Epithelial cell of esophagus (primary cell): ENCODE results near the gene GLTP.

ENCODE experiments used
- DNase-seq: peaks from one replicate; pipeline ENCODE4 v3.0.0; 2010; ENCODE audit warnings: low read depth
- H3K4me3 ChIP-seq: 2 replicates; pipeline ENCODE4 v1.5.1; 2011; ENCODE audit warnings: mild to moderate bottlenecking, low read length, control low read depth
- CTCF ChIP-seq: IDR thresholded peaks from 2 replicates; pipeline ENCODE4 v1.5.1; 2011; ENCODE audit warnings: low read depth, mild to moderate bottlenecking, low read length, control low read depth, inconsistent platforms; ENCODE audit not compliant: insufficient read depth; ENCODE audit errors: missing control alignments

Gene GLTP

GRCh38 chr12:109883461-109883860 lies 3.1 kb upstream of the GLTP start:
- H3K4me3 ChIP-seq, result no peak overlapping the region
- no peak for TF ChIP-seq CTCF
- peak; percentile 95 for DNase-seq

DNA sequence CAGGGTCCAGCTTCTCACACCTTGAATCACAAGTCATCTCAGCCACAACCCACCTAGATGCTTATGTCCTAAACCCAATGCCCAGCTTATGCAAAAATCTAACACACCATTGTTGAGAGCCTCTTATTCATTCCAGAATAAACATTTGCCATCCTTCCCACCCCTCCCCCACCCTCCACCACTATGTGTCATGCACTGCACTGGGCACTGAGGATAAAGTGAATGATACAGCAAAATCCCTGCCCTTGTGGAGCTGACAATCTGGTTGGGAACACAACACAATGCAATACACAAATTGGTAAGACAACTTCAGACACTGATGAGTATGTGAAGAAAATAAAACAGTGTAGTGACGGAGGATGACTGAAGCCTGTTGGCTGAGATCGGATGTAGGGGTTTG lies 1.4 kb upstream of the GLTP start:
- no peak for TF ChIP-seq CTCF
- H3K4me3 ChIP-seq, result no peak overlapping the region
- DNase-seq, result peak; percentile 79

GRCh38 chr12:109880938-109881337 lies 597 bp upstream of the GLTP start:
- peak overlapping the region; percentile 44 for H3K4me3 ChIP-seq
- no peak for TF ChIP-seq CTCF
- DNase-seq, result peak; percentile 38

DNA sequence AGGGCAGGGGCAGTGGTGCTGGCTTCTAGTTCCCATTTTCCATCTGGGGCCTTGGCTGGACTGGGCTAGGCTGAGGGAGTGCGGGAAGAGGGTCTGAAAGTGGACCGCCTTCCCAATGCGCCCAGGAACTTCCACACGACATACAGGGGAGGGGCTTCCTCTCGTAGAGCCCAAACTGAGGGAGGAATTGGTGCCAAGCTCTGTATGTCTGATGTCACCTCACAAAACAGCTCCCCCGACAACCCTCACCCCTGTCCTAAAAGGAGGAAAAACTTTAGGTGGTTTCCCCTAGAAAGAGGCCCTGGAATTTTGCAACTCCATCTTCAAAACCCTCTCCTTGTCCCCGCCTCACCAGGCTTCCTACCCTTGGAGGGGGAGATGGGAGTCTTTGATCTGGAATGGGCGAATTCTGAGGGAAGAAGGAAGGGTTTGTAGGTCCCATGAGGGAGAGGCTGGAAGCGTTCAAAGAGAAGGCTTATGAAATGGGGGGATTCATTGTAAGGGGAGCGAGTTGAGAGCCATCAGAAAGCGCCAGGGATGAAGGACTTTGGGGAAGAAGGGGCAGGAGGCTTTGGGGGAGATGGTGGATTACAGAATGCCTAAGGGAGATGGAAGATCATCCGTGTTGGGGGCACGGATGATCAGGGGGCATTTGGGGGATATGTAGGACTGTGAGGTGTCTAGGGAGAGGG lies 844 bp downstream of the GLTP start:
- TF ChIP-seq CTCF, result no peak
- no peak for DNase-seq

DNA sequence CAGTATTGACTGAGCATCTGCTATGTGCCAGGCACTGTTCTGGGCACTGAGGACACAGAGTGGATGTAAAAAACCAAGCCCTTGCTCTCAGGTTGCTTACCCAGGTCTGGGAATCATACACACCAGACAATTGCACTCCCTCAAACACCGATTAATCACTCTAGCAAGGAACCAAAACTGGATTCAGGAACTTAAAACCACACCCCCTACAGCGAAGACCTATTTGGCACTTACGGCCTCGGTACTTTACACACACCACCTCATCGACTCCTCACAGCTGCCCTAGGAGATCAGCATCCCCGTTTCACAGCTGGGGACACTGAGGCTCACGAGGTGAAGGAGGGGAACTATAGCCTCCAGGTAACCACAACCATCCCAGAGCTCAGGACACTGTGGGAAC lies 1.6 kb downstream of the GLTP start:
- DNase-seq, result peak; percentile 44
- TF ChIP-seq CTCF, result no peak
- H3K4me3 ChIP-seq, result peak overlapping the region; percentile 66

More for the DNA sequence above, 844 bp downstream of the GLTP start:
- H3K4me3 ChIP-seq, result peak overlapping the region; percentile 66

DNA sequence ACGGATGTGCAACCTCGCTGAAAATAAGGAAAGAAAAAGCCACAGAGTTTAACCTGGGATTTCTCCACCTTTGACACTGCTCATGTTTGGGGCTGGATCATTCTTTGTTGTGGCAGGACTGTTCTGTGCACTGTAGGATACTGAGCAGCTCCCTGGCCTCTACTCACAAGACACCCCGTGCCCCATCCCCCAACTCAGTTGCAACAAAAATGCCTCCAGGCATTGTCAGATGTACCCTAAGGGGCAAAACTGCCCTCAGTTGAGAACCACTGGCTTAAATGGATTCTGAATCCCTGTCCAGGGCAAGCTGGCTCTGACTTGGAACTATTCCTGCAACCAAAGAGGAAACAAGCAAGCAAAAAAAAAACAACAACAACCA lies 2.1 kb downstream of the GLTP start:
- DNase-seq, result no peak
- TF ChIP-seq CTCF, result no peak
- peak overlapping the region; percentile 66 for H3K4me3 ChIP-seq
